ENCODE measurements around the gene FOXK2.
A peak's percentile ranks its signal among the peaks of the same experiment; 100 is the strongest.

Gene FOXK2

GRCh38 chr17:82518826-82519810, at the start of gene FOXK2:
FOXK2 (plus strand) TSS chr17:82519732; CDS start chr17:82519889, 157 bp downstream.
- peaks cover 8% of the 10 kb centered on the region for H3K9me3 Mint-ChIP-seq
- TF ChIP-seq CTCF (IDR thresholded peaks at IDR 0.05; ENCODE audit: unreplicated experiment in 3 of 3): no peak
- H3K27ac Mint-ChIP-seq: peak within 1 kb of the TSS; percentile 89 to 95 (median 92)
- H3K4me1 Mint-ChIP-seq: peaks cover 16% of the 10 kb centered on the region
- peak within 1 kb of the TSS; percentile 87 to 95 (median 94) for H3K4me3 Mint-ChIP-seq
- peaks cover 3% of the 10 kb centered on the region for H3K36me3 Mint-ChIP-seq (ENCODE audit: low read depth)
- H3K27me3 Mint-ChIP-seq (ENCODE audit: low read depth): no peaks in the 10 kb centered on the region

GRCh38 chr17:82470065-82470464, 49.5 kb upstream of the FOXK2 start:
- no peaks in the 10 kb centered on the region for H3K27me3 Mint-ChIP-seq (ENCODE audit: low read depth)
- H3K4me1 Mint-ChIP-seq: peaks cover 10% of the 10 kb centered on the region

GRCh38 chr17:82474223-82475010, 45.1 kb upstream of the FOXK2 start:
- peaks cover 11% of the 10 kb centered on the region for H3K4me1 Mint-ChIP-seq
- no peak overlapping the region for H3K27ac Mint-ChIP-seq
- H3K9me3 Mint-ChIP-seq: no peaks in the 10 kb centered on the region
- H3K4me3 Mint-ChIP-seq: no peak overlapping the region
- peaks cover 53% of the 10 kb centered on the region for H3K36me3 Mint-ChIP-seq (ENCODE audit: low read depth)
- no peaks in the 10 kb centered on the region for H3K27me3 Mint-ChIP-seq (ENCODE audit: low read depth)
- no peak for TF ChIP-seq CTCF (IDR thresholded peaks at IDR 0.05; ENCODE audit: unreplicated experiment in 3 of 3)

More at GRCh38 chr17:82470065-82470464, 49.5 kb upstream of the FOXK2 start:
- no peak overlapping the region for H3K27ac Mint-ChIP-seq
- TF ChIP-seq CTCF (IDR thresholded peaks at IDR 0.05; ENCODE audit: unreplicated experiment in 3 of 3): no peak
- H3K4me3 Mint-ChIP-seq: no peak overlapping the region
- no peaks in the 10 kb centered on the region for H3K9me3 Mint-ChIP-seq
- peaks cover 60% of the 10 kb centered on the region for H3K36me3 Mint-ChIP-seq (ENCODE audit: low read depth)

GRCh38 chr17:82475458-82475857, 44.1 kb upstream of the FOXK2 start:
- TF ChIP-seq CTCF (IDR thresholded peaks at IDR 0.05; ENCODE audit: unreplicated experiment in 3 of 3): no peak
- Mint-ChIP-seq H3K9me3 (no peaks in the 10 kb centered on the region), H3K4me1 (peaks cover 11% of the 10 kb centered on the region), H3K27ac (no peak overlapping the region), H3K36me3 (ENCODE audit: low read depth) (peaks cover 51% of the 10 kb centered on the region), H3K27me3 (ENCODE audit: low read depth) (no peaks in the 10 kb centered on the region), H3K4me3 (no peak overlapping the region)

- no peaks in the 10 kb centered on the region for H3K9me3 Mint-ChIP-seq
- no peak overlapping the region for H3K27ac Mint-ChIP-seq
- peaks cover 51% of the 10 kb centered on the region for H3K36me3 Mint-ChIP-seq (ENCODE audit: low read depth)
- TF ChIP-seq CTCF (IDR thresholded peaks at IDR 0.05; ENCODE audit: unreplicated experiment in 3 of 3): no peak
- no peak overlapping the region for H3K4me3 Mint-ChIP-seq
- H3K4me1 Mint-ChIP-seq: peaks cover 11% of the 10 kb centered on the region
- H3K27me3 Mint-ChIP-seq (ENCODE audit: low read depth): no peaks in the 10 kb centered on the region
Measured at GRCh38 chr17:82477934-82478333, 41.6 kb upstream of the FOXK2 start.

Measured in nephron (organoid).